ENCODE measurements around the gene DNPH1. TPM values are rescaled to one million over a fixed set of nuclear protein-coding genes. Genes with fewer than 3 reads are reported as not detected.

DNPH1 gene
- polyA plus RNA-seq, 3 donors = 31.9 to 55.4 (median 42.7) TPM

DNA sequence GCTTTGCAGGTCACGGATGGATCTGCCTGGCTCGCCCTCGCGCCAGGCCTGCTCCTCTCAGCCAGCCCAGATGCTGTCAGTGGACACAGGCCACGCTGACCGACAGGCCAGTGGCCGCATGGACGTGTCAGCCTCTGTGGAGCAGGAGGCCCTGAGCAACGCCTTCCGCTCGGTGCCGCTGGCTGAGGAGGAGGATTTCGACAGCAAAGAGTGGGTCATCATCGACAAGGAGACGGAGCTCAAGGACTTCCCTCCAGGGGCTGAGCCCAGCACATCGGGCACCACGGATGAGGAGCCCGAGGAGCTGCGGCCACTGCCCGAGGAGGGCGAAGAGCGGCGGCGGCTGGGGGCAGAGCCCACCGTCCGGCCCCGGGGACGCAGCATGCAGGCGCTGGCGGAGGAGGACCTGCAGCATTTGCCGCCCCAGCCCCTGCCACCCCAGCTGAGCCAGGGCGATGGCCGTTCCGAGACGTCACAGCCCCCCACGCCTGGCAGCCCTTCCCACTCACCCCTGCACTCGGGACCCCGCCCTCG is 33.6 kb upstream of the DNPH1 start:
- WGBS (ENCODE audit: insufficient coverage) = 96% methylated on average over 35 of the region's 39 CpGs

GRCh38 chr6:43262000-43262779 is 32.9 kb upstream of the DNPH1 start:
- Histone ChIP-seq H3K9ac (ENCODE audit: insufficient read depth, low read length, poor library complexity, severe bottlenecking) (no peak overlapping the region), H3K4me3 (replicated peaks in 1 of 3; ENCODE audit: low read depth in 2 of 3, low read length in 3 of 3) (no peak overlapping the region), H3K4me2 (replicated peaks; ENCODE audit: extremely low read depth, low read length, poor library complexity, severe bottlenecking) (no peak overlapping the region), H4K20me1 (ENCODE audit: insufficient read depth, low read length) (no peaks in the 10 kb centered on the region), H3K9me3 (replicated peaks in 1 of 2; ENCODE audit: control insufficient read depth in 1 of 2, insufficient read depth in 1 of 2, low read length in 2 of 2) (no peaks in the 10 kb centered on the region), H3K27ac (ENCODE audit: low read depth in 1 of 2, low read length in 2 of 2) (no peak overlapping the region), H2AFZ (ENCODE audit: insufficient read depth, low read depth, low read length, poor library complexity, severe bottlenecking) (no peak overlapping the region), H3K79me2 (ENCODE audit: insufficient read depth, low read length) (no peaks in the 10 kb centered on the region), H3K27me3 (ENCODE audit: control insufficient read depth in 2 of 2, insufficient read depth in 2 of 2, low read length in 2 of 2) (no peaks in the 10 kb centered on the region), H3K4me1 (ENCODE audit: control insufficient read depth in 1 of 2, insufficient read depth in 2 of 2, low read length in 2 of 2) (no peaks in the 10 kb centered on the region), H3K36me3 (replicated peaks in 1 of 2; ENCODE audit: control insufficient read depth in 1 of 2, insufficient read depth in 2 of 2, low read length in 2 of 2) (no peaks in the 10 kb centered on the region)
- Mint-ChIP-seq H3K36me3 (no peaks in the 10 kb centered on the region), H3K27me3 (ENCODE audit: low read depth in 3 of 3) (peaks cover 5 to 21% (median 12%) of the 10 kb centered on the region in 3 donors), H3K4me1 (peaks cover 4% of the 10 kb centered on the region), H3K27ac (peak overlapping the region in 1 of 7 donors; percentile 26), H3K4me3 (no peak overlapping the region), H3K9me3 (no peaks in the 10 kb centered on the region)
- no peak for DNase-seq
- WGBS (ENCODE audit: insufficient coverage) = 89% methylated on average over 14 of the region's 14 CpGs
- intact Hi-C loops (cut with micrococcal nuclease) = loop anchor here (2.0 to 10.0 kb wide), 5 partner anchors 75 to 245 kb away; no protein-coding TSS in a partner anchor
- TF ChIP-seq CTCF (IDR thresholded peaks at IDR 0.05) = no peak

More for the DNA sequence above, 33.6 kb upstream of the DNPH1 start:
- Histone ChIP-seq H3K4me3 (replicated peaks in 1 of 3; ENCODE audit: low read depth in 2 of 3, low read length in 3 of 3) (no peak overlapping the region), H3K4me2 (replicated peaks; ENCODE audit: extremely low read depth, low read length, poor library complexity, severe bottlenecking) (no peak overlapping the region), H3K9ac (ENCODE audit: insufficient read depth, low read length, poor library complexity, severe bottlenecking) (no peak overlapping the region), H3K36me3 (replicated peaks in 1 of 2; ENCODE audit: control insufficient read depth in 1 of 2, insufficient read depth in 2 of 2, low read length in 2 of 2) (no peaks in the 10 kb centered on the region), H2AFZ (ENCODE audit: insufficient read depth, low read depth, low read length, poor library complexity, severe bottlenecking) (no peak overlapping the region), H3K9me3 (replicated peaks in 1 of 2; ENCODE audit: control insufficient read depth in 1 of 2, insufficient read depth in 1 of 2, low read length in 2 of 2) (no peaks in the 10 kb centered on the region), H4K20me1 (ENCODE audit: insufficient read depth, low read length) (no peaks in the 10 kb centered on the region), H3K4me1 (ENCODE audit: control insufficient read depth in 1 of 2, insufficient read depth in 2 of 2, low read length in 2 of 2) (no peaks in the 10 kb centered on the region), H3K27me3 (ENCODE audit: control insufficient read depth in 2 of 2, insufficient read depth in 2 of 2, low read length in 2 of 2) (peaks cover 0 to 4% of the 10 kb centered on the region in 2 donors), H3K79me2 (ENCODE audit: insufficient read depth, low read length) (no peaks in the 10 kb centered on the region), H3K27ac (ENCODE audit: low read depth in 1 of 2, low read length in 2 of 2) (no peak overlapping the region)
- no peak overlapping the region for H3K27ac Mint-ChIP-seq
- intact Hi-C loops (cut with micrococcal nuclease) = loop anchor here (1.0 to 10.0 kb wide), 6 partner anchors 72 to 244 kb away; no protein-coding TSS in a partner anchor
- H3K27me3 Mint-ChIP-seq (ENCODE audit: low read depth in 3 of 3) = peaks cover 10 to 22% (median 14%) of the 10 kb centered on the region in 3 donors
- TF ChIP-seq CTCF (IDR thresholded peaks at IDR 0.05) = no peak
- H3K4me3 Mint-ChIP-seq = no peak overlapping the region
- DNase-seq = no peak
- H3K9me3 Mint-ChIP-seq = no peaks in the 10 kb centered on the region
- no peaks in the 10 kb centered on the region for H3K36me3 Mint-ChIP-seq
- peaks cover 4% of the 10 kb centered on the region for H3K4me1 Mint-ChIP-seq
